Measurements from ENCODE around the gene ADAMTS19. TPM values are rescaled to one million over a fixed set of nuclear protein-coding genes. Genes with fewer than 3 reads are reported as not detected.
"Not testable (repeated sequence)": the region's sequence is repeated elsewhere in the genome, so short reads cannot be mapped to it uniquely, and the experiment has no call there.

The ADAMTS19 gene
- total RNA-seq, 1 donor from 2014 or later: 0.08 TPM

- no peak for DNase-seq (ENCODE audit: extremely low spot score, unreplicated experiment)
- Mint-ChIP-seq H3K4me3 (ENCODE audit: unreplicated experiment) (no peak overlapping the region), H3K9me3 (ENCODE audit: unreplicated experiment) (peaks cover 10% of the 10 kb centered on the region), H3K4me1 (ENCODE audit: unreplicated experiment) (no peaks in the 10 kb centered on the region), H3K36me3 (ENCODE audit: unreplicated experiment) (no peaks in the 10 kb centered on the region), H3K27me3 (ENCODE audit: unreplicated experiment) (no peaks in the 10 kb centered on the region), H3K27ac (ENCODE audit: unreplicated experiment) (no peak overlapping the region)
- TF ChIP-seq, protein P1, sequence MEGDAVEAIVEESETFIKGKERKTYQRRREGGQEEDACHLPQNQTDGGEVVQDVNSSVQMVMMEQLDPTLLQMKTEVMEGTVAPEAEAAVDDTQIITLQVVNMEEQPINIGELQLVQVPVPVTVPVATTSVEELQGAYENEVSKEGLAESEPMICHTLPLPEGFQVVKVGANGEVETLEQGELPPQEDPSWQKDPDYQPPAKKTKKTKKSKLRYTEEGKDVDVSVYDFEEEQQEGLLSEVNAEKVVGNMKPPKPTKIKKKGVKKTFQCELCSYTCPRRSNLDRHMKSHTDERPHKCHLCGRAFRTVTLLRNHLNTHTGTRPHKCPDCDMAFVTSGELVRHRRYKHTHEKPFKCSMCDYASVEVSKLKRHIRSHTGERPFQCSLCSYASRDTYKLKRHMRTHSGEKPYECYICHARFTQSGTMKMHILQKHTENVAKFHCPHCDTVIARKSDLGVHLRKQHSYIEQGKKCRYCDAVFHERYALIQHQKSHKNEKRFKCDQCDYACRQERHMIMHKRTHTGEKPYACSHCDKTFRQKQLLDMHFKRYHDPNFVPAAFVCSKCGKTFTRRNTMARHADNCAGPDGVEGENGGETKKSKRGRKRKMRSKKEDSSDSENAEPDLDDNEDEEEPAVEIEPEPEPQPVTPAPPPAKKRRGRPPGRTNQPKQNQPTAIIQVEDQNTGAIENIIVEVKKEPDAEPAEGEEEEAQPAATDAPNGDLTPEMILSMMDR (IDR thresholded peaks at IDR 0.05): no peak
Observed at GRCh38 chr5:129629575-129629974, 169.5 kb downstream of the ADAMTS19 start.

DNA sequence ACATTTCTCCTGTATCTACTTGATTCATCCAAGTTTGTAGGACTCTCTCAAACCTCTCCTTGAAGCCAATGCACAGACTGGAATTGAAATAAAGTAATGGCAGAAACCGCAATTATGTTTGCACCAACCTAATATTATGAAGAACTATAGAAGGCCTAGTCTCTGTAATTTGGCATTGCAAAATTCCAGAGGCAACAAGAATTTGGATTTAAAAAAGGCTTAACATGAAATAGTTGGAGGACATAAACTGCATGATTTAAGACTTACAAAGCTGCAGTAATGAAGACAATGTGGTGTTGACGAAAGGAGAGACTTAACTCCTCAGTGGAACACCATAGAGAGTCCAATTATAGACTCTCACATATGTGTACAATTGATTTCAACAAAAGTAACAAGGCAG, 170.0 kb downstream of the ADAMTS19 start:
- Mint-ChIP-seq H3K9me3 (ENCODE audit: unreplicated experiment) (peaks cover 10% of the 10 kb centered on the region), H3K4me3 (ENCODE audit: unreplicated experiment) (no peak overlapping the region), H3K4me1 (ENCODE audit: unreplicated experiment) (no peaks in the 10 kb centered on the region), H3K27me3 (ENCODE audit: unreplicated experiment) (no peaks in the 10 kb centered on the region), H3K36me3 (ENCODE audit: unreplicated experiment) (no peaks in the 10 kb centered on the region), H3K27ac (ENCODE audit: unreplicated experiment) (no peak overlapping the region)
- no peak for DNase-seq (ENCODE audit: extremely low spot score, unreplicated experiment)
- TF ChIP-seq, protein P1 (IDR thresholded peaks at IDR 0.05): no peak

DNA sequence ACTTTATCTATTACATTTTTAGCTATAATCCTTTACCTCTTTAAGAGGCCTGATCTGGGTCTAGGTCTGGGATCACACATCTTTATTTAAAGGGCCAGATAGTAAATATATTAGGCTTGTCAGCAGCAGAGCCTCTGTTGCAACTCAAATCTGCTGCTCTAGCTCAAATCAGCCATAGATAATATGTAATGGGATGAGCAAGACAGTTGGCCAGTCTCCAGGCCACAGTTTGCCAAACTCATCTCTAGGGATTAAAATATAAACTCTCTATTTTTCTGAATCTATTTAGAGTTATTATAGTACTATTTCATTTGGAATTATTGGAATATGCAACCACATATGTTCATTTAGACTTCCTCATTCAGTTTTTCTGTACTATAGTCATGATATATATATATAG, 171.9 kb downstream of the ADAMTS19 start:
- H3K36me3 Mint-ChIP-seq (ENCODE audit: unreplicated experiment): no peaks in the 10 kb centered on the region
- TF ChIP-seq, protein P1 (IDR thresholded peaks at IDR 0.05): no peak
- peaks cover 10% of the 10 kb centered on the region for H3K9me3 Mint-ChIP-seq (ENCODE audit: unreplicated experiment)
- H3K4me1 Mint-ChIP-seq (ENCODE audit: unreplicated experiment): no peaks in the 10 kb centered on the region
- no peak overlapping the region for H3K4me3 Mint-ChIP-seq (ENCODE audit: unreplicated experiment)
- DNase-seq (ENCODE audit: extremely low spot score, unreplicated experiment): no peak
- H3K27ac Mint-ChIP-seq (ENCODE audit: unreplicated experiment): no peak overlapping the region
- H3K27me3 Mint-ChIP-seq (ENCODE audit: unreplicated experiment): no peaks in the 10 kb centered on the region

GRCh38 chr5:129637501-129637900, 177.4 kb downstream of the ADAMTS19 start:
- DNase-seq (ENCODE audit: extremely low spot score, unreplicated experiment); H3K36me3 Mint-ChIP-seq (ENCODE audit: unreplicated experiment); H3K4me1 Mint-ChIP-seq (ENCODE audit: unreplicated experiment); H3K4me3 Mint-ChIP-seq (ENCODE audit: unreplicated experiment); H3K27ac Mint-ChIP-seq (ENCODE audit: unreplicated experiment); H3K27me3 Mint-ChIP-seq (ENCODE audit: unreplicated experiment): not testable (repeated sequence)
- H3K9me3 Mint-ChIP-seq (ENCODE audit: unreplicated experiment): peaks cover 10% of the 10 kb centered on the region

DNA sequence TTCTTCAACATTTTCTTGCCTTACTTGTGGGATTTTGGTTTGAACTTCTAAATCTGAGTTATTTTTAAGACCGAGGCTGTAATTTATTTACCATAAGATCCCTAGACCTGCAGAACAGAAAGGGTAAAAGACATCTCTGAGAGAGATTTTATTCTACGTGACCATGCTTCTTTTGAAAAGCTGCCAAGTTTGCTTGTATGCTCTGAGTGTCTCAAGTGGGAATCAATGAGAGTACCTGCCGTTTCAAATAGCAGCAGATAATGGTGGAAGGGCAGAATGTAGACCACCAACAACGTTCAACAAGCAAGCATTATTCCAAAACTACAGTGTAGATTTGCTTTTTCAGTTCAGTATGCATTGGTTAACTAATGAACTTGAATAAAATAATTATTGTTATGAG, 179.2 kb downstream of the ADAMTS19 start:
- TF ChIP-seq, protein P1 (IDR thresholded peaks at IDR 0.05): no peak

More for the DNA sequence above, 179.2 kb downstream of the ADAMTS19 start:
- no peaks in the 10 kb centered on the region for H3K4me1 Mint-ChIP-seq (ENCODE audit: unreplicated experiment)
- no peak overlapping the region for H3K4me3 Mint-ChIP-seq (ENCODE audit: unreplicated experiment)
- H3K9me3 Mint-ChIP-seq (ENCODE audit: unreplicated experiment): no peaks in the 10 kb centered on the region
- no peak for DNase-seq (ENCODE audit: extremely low spot score, unreplicated experiment)
- H3K27me3 Mint-ChIP-seq (ENCODE audit: unreplicated experiment): no peaks in the 10 kb centered on the region
- H3K27ac Mint-ChIP-seq (ENCODE audit: unreplicated experiment): no peak overlapping the region
- no peaks in the 10 kb centered on the region for H3K36me3 Mint-ChIP-seq (ENCODE audit: unreplicated experiment)
